GM10847 (cell line): Measurements from ENCODE around the gene TMEM168.
A peak's percentile ranks its signal among the peaks of the same experiment; 100 is the strongest.

ENCODE experiments used
- POLR2A ChIP-seq: IDR thresholded peaks from 2 replicates; pipeline ENCODE4 v1.6.1; 2011; ENCODE audit not compliant: insufficient read length; ENCODE audit errors: extremely low read depth

Gene TMEM168

GRCh38 chr7:112789817-112790585, at the start of gene TMEM168:
Gene TMEM168, minus strand, starts transcription at chr7:112790393. Its CDS starts 5,568 bp downstream, at chr7:112784825.
- peak; percentile 57 for TF ChIP-seq POLR2A

- TF ChIP-seq POLR2A: no peak
Observed at GRCh38 chr7:112833082-112833481, 42.9 kb upstream of the TMEM168 start.

- no peak for TF ChIP-seq POLR2A
Observed at GRCh38 chr7:112830769-112831168, 40.6 kb upstream of the TMEM168 start.

GRCh38 chr7:112828696-112829095, 38.5 kb upstream of the TMEM168 start:
- TF ChIP-seq POLR2A: no peak

- TF ChIP-seq POLR2A: no peak
Observed at GRCh38 chr7:112821345-112821744, 31.2 kb upstream of the TMEM168 start.

- no peak for TF ChIP-seq POLR2A
Observed at GRCh38 chr7:112819536-112819935, 29.3 kb upstream of the TMEM168 start.

GRCh38 chr7:112806156-112806555, 16.0 kb upstream of the TMEM168 start:
- no peak for TF ChIP-seq POLR2A

GRCh38 chr7:112802406-112802805, 12.2 kb upstream of the TMEM168 start:
- TF ChIP-seq POLR2A: no peak

GRCh38 chr7:112800486-112800885, 10.3 kb upstream of the TMEM168 start:
- no peak for TF ChIP-seq POLR2A

GRCh38 chr7:112799448-112800120, 9.4 kb upstream of the TMEM168 start:
- no peak for TF ChIP-seq POLR2A

- no peak for TF ChIP-seq POLR2A
Observed at GRCh38 chr7:112798274-112799159, 8.3 kb upstream of the TMEM168 start.

GRCh38 chr7:112792441-112792840, 2.2 kb upstream of the TMEM168 start:
- TF ChIP-seq POLR2A: no peak

- TF ChIP-seq POLR2A: no peak
Observed at GRCh38 chr7:112791465-112792168, 1.4 kb upstream of the TMEM168 start.

GRCh38 chr7:112790586-112791003, 402 bp upstream of the TMEM168 start:
- TF ChIP-seq POLR2A: no peak

- no peak for TF ChIP-seq POLR2A
Observed at GRCh38 chr7:112789453-112789816, 758 bp downstream of the TMEM168 start.
